OCI-LY3 (cell line): Measurements from ENCODE around the gene CBY1.

Experiments used
- CTCF ChIP-seq: fragments of 200-600, 300-600 bp; sonication (generic); IDR thresholded peaks from 2 replicates; pipeline ENCODE4 v1.5.1; 2014; ENCODE audit warnings: antibody characterized with exemption, low read length, low read depth
- EZH2phosphoT487 ChIP-seq: fragments of 200-600 bp; shearing (Covaris generic); IDR thresholded peaks from 2 replicates; pipeline ENCODE4 v1.6.1; 2018; ENCODE audit warnings: antibody characterized with exemption, mixed run types, low read depth

GRCh38 chr22:38641476-38642040, 14.9 kb upstream of the CBY1 start:
- TF ChIP-seq CTCF (no peak), EZH2phosphoT487 (no peak)
